IMR-90 (cell line): ENCODE data around the gene UCK2. TPM values are rescaled to one million over a fixed set of nuclear protein-coding genes. Genes with fewer than 3 reads are reported as not detected.

ENCODE experiments used
- ATAC-seq: fragments of 200-7000 bp; cut with Tn5 transposase; 2 replicates; pipeline ENCODE4 v1.9.1; 2020; ENCODE audit warnings: low read depth, mild to moderate bottlenecking, moderate library complexity
- BruUV-seq: library from RNA; stranded (reverse); fragments of 400-500 nt; replicated peaks from 2 replicates; lab custom pipeline; 2021; lab: Mats Ljungman, UMichigan
- CTCF ChIA-PET: fragments of 300-600 bp; formaldehyde crosslinking; extraction: SDS; loops from one replicate; lab custom pipeline; 2021; ENCODE audit warnings: antibody characterized with exemption; lab: Yijun Ruan, JAX
- POLR2A ChIA-PET: fragments of 300-600 bp; sonication (Branson Sonifier 250); formaldehyde crosslinking; loops from one replicate; lab custom pipeline; 2022; ENCODE audit warnings: antibody characterized with exemption; ENCODE audit not compliant: unreplicated experiment; lab: Charles Lee
- DNase-seq: peaks from one replicate; pipeline ENCODE4 v3.0.0; 2013
- H2AFZ ChIP-seq: replicated peaks from 2 replicates; pipeline ENCODE3; 2013; ENCODE audit warnings: low read length, mild to moderate bottlenecking; ENCODE audit not compliant: poor library complexity
- H2AK5ac ChIP-seq: 2 replicates; pipeline ENCODE4 v1.6.1; 2013; ENCODE audit warnings: low read depth, low read length, inconsistent platforms
- H2AK9ac ChIP-seq: replicated peaks from 2 replicates; pipeline ENCODE3; 2013; ENCODE audit warnings: mild to moderate bottlenecking, low read depth, low read length, moderate library complexity; ENCODE audit not compliant: poor library complexity
- H2BK120ac ChIP-seq: 2 replicates; pipeline ENCODE4 v1.6.1; 2013; ENCODE audit warnings: low read depth, low read length, inconsistent platforms
- H2BK15ac ChIP-seq: 3 replicates; pipeline ENCODE4 v1.6.1; 2013; ENCODE audit warnings: low read depth, low read length, inconsistent platforms
- H2BK20ac ChIP-seq: 2 replicates; pipeline ENCODE4 v1.6.1; 2013; ENCODE audit warnings: low read depth, mild to moderate bottlenecking, inconsistent platforms, low read length, moderate library complexity
- H2BK5ac ChIP-seq: 2 replicates; pipeline ENCODE4 v1.6.1; 2013; ENCODE audit warnings: mild to moderate bottlenecking, low read depth, low read length, inconsistent platforms; ENCODE audit not compliant: poor library complexity, severe bottlenecking
- H3K14ac ChIP-seq: replicated peaks from 2 replicates; pipeline ENCODE4 v1.6.1; 2013; ENCODE audit warnings: low read depth, low read length, inconsistent platforms
- H3K18ac ChIP-seq: 2 replicates; pipeline ENCODE4 v1.6.1; 2013; ENCODE audit warnings: low read depth, low read length, control low read depth
- H3K23ac ChIP-seq: 2 replicates; pipeline ENCODE4 v1.6.1; 2013; ENCODE audit warnings: low read depth, low read length, inconsistent platforms
- H3K27ac ChIP-seq: 2 replicates; pipeline ENCODE4 v1.5.1; 2013; ENCODE audit warnings: mild to moderate bottlenecking, control low read depth, low read length; ENCODE audit not compliant: insufficient read depth
- H3K27me3 ChIP-seq: 2 replicates; pipeline ENCODE4 v1.6.1; 2013; ENCODE audit warnings: low read length; ENCODE audit not compliant: control insufficient read depth, insufficient read depth
- H3K36me3 ChIP-seq: 2 replicates; pipeline ENCODE4 v1.6.1; 2013; ENCODE audit warnings: low read length, mixed read lengths; ENCODE audit not compliant: control insufficient read depth, insufficient read depth
- H3K4ac ChIP-seq: 2 replicates; pipeline ENCODE4 v1.6.1; 2013; ENCODE audit warnings: low read depth, low read length, inconsistent platforms
- H3K4me1 ChIP-seq: 2 replicates; pipeline ENCODE4 v1.6.1; 2013; ENCODE audit warnings: low read length, mixed read lengths; ENCODE audit not compliant: control insufficient read depth, insufficient read depth
- H3K4me2 ChIP-seq: 2 replicates; pipeline ENCODE4 v1.6.1; 2013; ENCODE audit warnings: low read depth, mild to moderate bottlenecking, control low read depth, low read length, moderate library complexity
- H3K4me3 ChIP-seq: 2 replicates; pipeline ENCODE4 v1.5.1; 2013; ENCODE audit warnings: low read depth, mild to moderate bottlenecking, control low read depth, low read length, moderate library complexity; ENCODE audit not compliant: insufficient read depth
- H3K56ac ChIP-seq: 2 replicates; pipeline ENCODE4 v1.6.1; 2013; ENCODE audit warnings: low read length, inconsistent platforms; ENCODE audit not compliant: insufficient read depth; ENCODE audit errors: extremely low read depth
- H3K79me1 ChIP-seq, 2 experiments: 2 replicates each; pipeline ENCODE4 v1.6.1; 2013; ENCODE audit warnings: low read length in 2 of 2, inconsistent platforms in 1 of 2, low read depth in 1 of 2
- H3K9ac ChIP-seq: 2 replicates; pipeline ENCODE4 v1.6.1; 2013; ENCODE audit warnings: low read depth, low read length, control low read depth
- H3K9me1 ChIP-seq: 2 replicates; pipeline ENCODE4 v1.6.1; 2013; ENCODE audit warnings: low read length, inconsistent platforms; ENCODE audit not compliant: insufficient read depth
- H3K9me3 ChIP-seq: 2 replicates; pipeline ENCODE4 v1.6.1; 2013; ENCODE audit warnings: low read length; ENCODE audit not compliant: control insufficient read depth, insufficient read depth
- H4K20me1 ChIP-seq: 2 replicates; pipeline ENCODE4 v1.6.1; 2013; ENCODE audit warnings: low read length, inconsistent platforms; ENCODE audit not compliant: insufficient read depth
- H4K5ac ChIP-seq: 2 replicates; pipeline ENCODE4 v1.6.1; 2013; ENCODE audit warnings: mild to moderate bottlenecking, low read depth, low read length, control low read depth
- H4K8ac ChIP-seq, 2 experiments: 2 replicates each; pipeline ENCODE4 v1.6.1; 2013; ENCODE audit warnings: low read depth in 2 of 2, low read length in 2 of 2, control low read depth in 1 of 2, inconsistent platforms in 1 of 2
- H4K91ac ChIP-seq: 2 replicates; pipeline ENCODE4 v1.6.1; 2013; ENCODE audit warnings: low read depth, low read length, inconsistent platforms; ENCODE audit not compliant: insufficient read depth
- BHLHE40 ChIP-seq: fragments of 150-350 bp; IDR thresholded peaks from 2 replicates; pipeline ENCODE4 v1.6.1; 2016; ENCODE audit warnings: mild to moderate bottlenecking, low read depth, low read length
- CEBPB ChIP-seq: IDR thresholded peaks from 2 replicates; pipeline ENCODE4 v1.6.1; 2012; ENCODE audit warnings: low read depth, low read length, improper control_type of control experiment
- FOS ChIP-seq: fragments of 150-350 bp; IDR thresholded peaks from 2 replicates; pipeline ENCODE4 v1.6.1; 2016; ENCODE audit warnings: low read depth, low read length
- MAFK ChIP-seq: IDR thresholded peaks from 2 replicates; pipeline ENCODE4 v1.6.1; 2012; ENCODE audit warnings: low read depth, low read length, improper control_type of control experiment
- MAZ ChIP-seq: IDR thresholded peaks from 2 replicates; pipeline ENCODE4 v1.6.1; 2012; ENCODE audit warnings: low read depth, mild to moderate bottlenecking, low read length, improper control_type of control experiment, moderate library complexity, borderline replicate concordance
- MXI1 ChIP-seq: IDR thresholded peaks from 2 replicates; pipeline ENCODE4 v1.6.1; 2012; ENCODE audit warnings: low read depth, mild to moderate bottlenecking, low read length, moderate library complexity, borderline replicate concordance
- POLR2A ChIP-seq: IDR thresholded peaks from 2 replicates; pipeline ENCODE4 v1.6.1; 2012; ENCODE audit warnings: mild to moderate bottlenecking, low read depth, low read length
- RAD21 ChIP-seq: IDR thresholded peaks from 2 replicates; pipeline ENCODE4 v1.6.1; 2012; ENCODE audit warnings: low read length, improper control_type of control experiment
- RCOR1 ChIP-seq: IDR thresholded peaks from 2 replicates; pipeline ENCODE4 v1.6.1; 2012; ENCODE audit warnings: mild to moderate bottlenecking, low read length, improper control_type of control experiment; ENCODE audit not compliant: insufficient replicate concordance
- RFX5 ChIP-seq: IDR thresholded peaks from 2 replicates; pipeline ENCODE4 v1.8.0; 2012; ENCODE audit warnings: low read depth, mild to moderate bottlenecking, low read length, moderate library complexity
- SMC3 ChIP-seq: fragments of 150-350 bp; IDR thresholded peaks from 2 replicates; pipeline ENCODE4 v1.6.1; 2016; ENCODE audit warnings: low read depth, mild to moderate bottlenecking, antibody characterized with exemption, low read length, moderate library complexity
- WGBS, 2 experiments: methylation state at CpG; one replicate each; pipeline versions ENCODE4 v1.1.5 to v1.1.7; 2013; ENCODE audit warnings: missing lambda C conversion rate in 2 of 2; ENCODE audit not compliant: insufficient read length in 1 of 2; ENCODE audit errors: extremely low coverage in 2 of 2; 5-methylcytosine and 5-hydroxymethylcytosine counted together
- dilution Hi-C: fragments of 300-500 bp; cut with HindIII; formaldehyde crosslinking; loops from one replicate; pipeline ENCODE4 v1.14.3; 2018; ENCODE audit warnings: low sequenced_read_pairs; ENCODE audit not compliant: unreplicated experiment
- in situ Hi-C: fragments of 300-500 bp; cut with MboI; formaldehyde crosslinking; loops from 3 replicates; pipeline ENCODE4 v1.14.3; 2019; ENCODE audit warnings: low sequenced_read_pairs, inconsistent platforms, mixed read lengths
- intact Hi-C: fragments of 100-400 bp; cut with micrococcal nuclease; formaldehyde crosslinking; loops from 2 replicates; pipeline ENCODE4 v1.10.0; 2022
- polyA plus RNA-seq, 3 experiments: library from polyadenylated mRNA; depleted of rRNA; stranded (reverse); fragments of >200 nt; gene quantifications; 2 replicates each; pipeline ENCODE4 v1.2.3, GENCODE V29; 2012; ENCODE audit warnings: low replicate concordance in 1 of 3
- total RNA-seq: library from RNA; depleted of rRNA; stranded (reverse); fragments of >200 nt; gene quantifications from 2 replicates; pipeline ENCODE4 v1.2.3, GENCODE V29; 2012
- TF ChIP-seq, protein P1 (sequence below): fragments of 150-350 bp; IDR thresholded peaks from 2 replicates; pipeline ENCODE4 v1.6.1; 2017; ENCODE audit warnings: mild to moderate bottlenecking, antibody characterized with exemption, low read length, low read depth
- TF ChIP-seq, protein P2 (sequence below): conservative IDR thresholded peaks from 2 replicates; pipeline ENCODE4 v1.5.1; 2012; ENCODE audit warnings: mild to moderate bottlenecking, low read depth, low read length, improper control_type of control experiment

Gene UCK2
- total and polyA plus RNA-seq, 2 of the 4 experiments (the other 2 are of a cell fraction) = 83.0 to 87.8 TPM

DNA sequence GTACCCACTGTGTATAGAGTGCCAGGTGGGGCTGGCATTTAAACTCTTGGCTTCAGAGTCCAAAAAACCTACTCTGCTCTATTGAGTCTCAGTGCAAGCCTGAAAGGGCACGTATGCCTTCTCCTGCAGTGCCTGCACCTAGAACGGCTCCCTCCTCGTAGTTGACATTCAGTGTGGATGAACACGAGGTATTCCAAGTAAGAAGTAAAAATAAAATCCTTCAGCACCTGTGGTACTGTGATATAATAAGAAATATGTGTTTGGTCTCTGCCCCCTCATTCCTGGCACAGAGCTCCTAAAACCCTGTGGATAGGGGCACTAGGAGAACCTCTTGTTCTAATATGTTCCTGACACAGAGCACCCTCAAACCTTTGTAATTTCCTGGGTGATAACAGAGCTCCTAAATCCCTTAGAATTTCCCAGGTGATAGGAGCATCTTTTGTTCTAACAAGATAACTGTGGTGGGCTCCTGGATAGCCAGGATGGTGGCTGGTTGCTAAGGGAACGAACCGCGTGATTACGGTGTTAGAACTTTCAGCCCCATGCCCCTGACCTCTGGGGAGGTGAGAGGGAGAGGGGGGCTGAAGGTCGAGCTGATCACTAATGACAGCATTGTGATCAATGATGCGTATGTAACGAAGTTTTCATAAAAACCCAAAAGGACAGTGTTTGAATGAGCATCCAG lies 16.8 kb downstream of the UCK2 start:
- DNase-seq (no peak), ATAC-seq (no peak)
- no peaks in the 10 kb centered on the region for H3K27me3 ChIP-seq
- H3K14ac ChIP-seq = no peak overlapping the region
- BruUV-seq = no TSS peak
- TF ChIP-seq BHLHE40 (no peak), RAD21 (no peak), POLR2A (no peak), MAZ (no peak), FOS (no peak), CEBPB (no peak), SMC3 (no peak), RFX5 (no peak), RCOR1 (no peak), MXI1 (no peak), MAFK (no peak)
- TF ChIP-seq, protein P1, sequence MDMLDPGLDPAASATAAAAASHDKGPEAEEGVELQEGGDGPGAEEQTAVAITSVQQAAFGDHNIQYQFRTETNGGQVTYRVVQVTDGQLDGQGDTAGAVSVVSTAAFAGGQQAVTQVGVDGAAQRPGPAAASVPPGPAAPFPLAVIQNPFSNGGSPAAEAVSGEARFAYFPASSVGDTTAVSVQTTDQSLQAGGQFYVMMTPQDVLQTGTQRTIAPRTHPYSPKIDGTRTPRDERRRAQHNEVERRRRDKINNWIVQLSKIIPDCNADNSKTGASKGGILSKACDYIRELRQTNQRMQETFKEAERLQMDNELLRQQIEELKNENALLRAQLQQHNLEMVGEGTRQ = no peak
- TF ChIP-seq, protein P2, sequence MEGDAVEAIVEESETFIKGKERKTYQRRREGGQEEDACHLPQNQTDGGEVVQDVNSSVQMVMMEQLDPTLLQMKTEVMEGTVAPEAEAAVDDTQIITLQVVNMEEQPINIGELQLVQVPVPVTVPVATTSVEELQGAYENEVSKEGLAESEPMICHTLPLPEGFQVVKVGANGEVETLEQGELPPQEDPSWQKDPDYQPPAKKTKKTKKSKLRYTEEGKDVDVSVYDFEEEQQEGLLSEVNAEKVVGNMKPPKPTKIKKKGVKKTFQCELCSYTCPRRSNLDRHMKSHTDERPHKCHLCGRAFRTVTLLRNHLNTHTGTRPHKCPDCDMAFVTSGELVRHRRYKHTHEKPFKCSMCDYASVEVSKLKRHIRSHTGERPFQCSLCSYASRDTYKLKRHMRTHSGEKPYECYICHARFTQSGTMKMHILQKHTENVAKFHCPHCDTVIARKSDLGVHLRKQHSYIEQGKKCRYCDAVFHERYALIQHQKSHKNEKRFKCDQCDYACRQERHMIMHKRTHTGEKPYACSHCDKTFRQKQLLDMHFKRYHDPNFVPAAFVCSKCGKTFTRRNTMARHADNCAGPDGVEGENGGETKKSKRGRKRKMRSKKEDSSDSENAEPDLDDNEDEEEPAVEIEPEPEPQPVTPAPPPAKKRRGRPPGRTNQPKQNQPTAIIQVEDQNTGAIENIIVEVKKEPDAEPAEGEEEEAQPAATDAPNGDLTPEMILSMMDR = no peak
- H3K18ac ChIP-seq = no peak overlapping the region
- H2BK5ac ChIP-seq = no peak overlapping the region
- CTCF ChIA-PET = no interaction called here
- dilution Hi-C loops (no loop called here), intact Hi-C loops (no loop called here), in situ Hi-C loops (no loop called here)
- POLR2A ChIA-PET = no interaction called here
- no peak overlapping the region for H4K5ac ChIP-seq
- H2BK120ac ChIP-seq = no peak overlapping the region
- H3K4ac ChIP-seq = no peak overlapping the region
- H3K36me3 ChIP-seq = no peaks in the 10 kb centered on the region; the same call in 1 of the 2 replicates
- H3K4me3 ChIP-seq = no peak overlapping the region
- no peak overlapping the region for H2BK20ac ChIP-seq
- H3K9me1 ChIP-seq = peaks cover 22% of the 10 kb centered on the region
- H3K79me1 ChIP-seq = peaks cover 41 to 88% of the 10 kb centered on the region in 2 experiments
- H4K20me1 ChIP-seq = peaks cover 71% of the 10 kb centered on the region
- H3K4me1 ChIP-seq = peaks cover 19% of the 10 kb centered on the region
- H2AK5ac ChIP-seq = no peak overlapping the region
- H3K4me2 ChIP-seq = no peak overlapping the region
- no peak overlapping the region for H3K27ac ChIP-seq
- H3K9ac ChIP-seq = no peak overlapping the region
- H3K56ac ChIP-seq = no peak overlapping the region
- 63% methylated on average over 3 of the region's 11 CpGs; no CpG with 5 or more reads in 1 of the 2 experiments for WGBS, 2 experiments
- H2BK15ac ChIP-seq = no peak overlapping the region
- no peak overlapping the region for H3K23ac ChIP-seq
- H4K8ac ChIP-seq = no peak overlapping the region
- H2AK9ac ChIP-seq = no peak overlapping the region
- no peaks in the 10 kb centered on the region for H3K9me3 ChIP-seq
- H4K91ac ChIP-seq = no peak overlapping the region
- no peak overlapping the region for H2AFZ ChIP-seq
